H1 (cell line): ENCODE results near the gene KRIT1. TPM values are rescaled to one million over a fixed set of nuclear protein-coding genes. Genes with fewer than 3 reads are reported as not detected.
"Not testable (repeated sequence)": the region's sequence is repeated elsewhere in the genome, so short reads cannot be mapped to it uniquely, and the experiment has no call there.

ENCODE experiments used
- CTCF ChIA-PET: fragments of 300-600 bp; sonication (Branson Sonifier 250); formaldehyde crosslinking; loops from one replicate; lab custom pipeline; 2021; ENCODE audit not compliant: partially characterized antibody; lab: Charles Lee
- POLR2A ChIA-PET: fragments of 300-600 bp; sonication (Branson Sonifier 250); formaldehyde crosslinking; loops from one replicate; lab custom pipeline; 2021; ENCODE audit warnings: inconsistent platforms; ENCODE audit not compliant: partially characterized antibody; lab: Charles Lee
- DNase-seq, 2 experiments: peaks; one replicate each; pipeline versions ENCODE4 v3.0.0 to v3.0.0-alpha.2; 2010 to 2022; ENCODE audit warnings: low spot score in 2 of 2, low read depth in 1 of 2, mixed read lengths in 1 of 2
- FAIRE-seq: peaks from 2 replicates; lab custom pipeline; 2011; peaks lifted over from hg19 to GRCh38; lab: Jason Lieb, UNC
- H2AFZ ChIP-seq: 2 replicates; pipeline ENCODE4 v1.8.1; 2012; ENCODE audit warnings: low read length, inconsistent platforms
- H2AK5ac ChIP-seq: 2 replicates; pipeline ENCODE4 v1.6.1; 2013; ENCODE audit warnings: low read depth, low read length
- H2BK120ac ChIP-seq: replicated peaks from 2 replicates; pipeline ENCODE3; 2013; ENCODE audit warnings: low read depth, low read length, inconsistent platforms
- H2BK12ac ChIP-seq: 2 replicates; pipeline ENCODE4 v1.6.1; 2013; ENCODE audit warnings: low read depth, low read length
- H2BK15ac ChIP-seq: 2 replicates; pipeline ENCODE4 v1.6.1; 2013; ENCODE audit warnings: low read length
- H2BK20ac ChIP-seq: 2 replicates; pipeline ENCODE4 v1.6.1; 2013; ENCODE audit warnings: low read length
- H2BK5ac ChIP-seq: 2 replicates; pipeline ENCODE4 v1.6.1; 2013; ENCODE audit warnings: low read depth, low read length
- H3K14ac ChIP-seq: 2 replicates; pipeline ENCODE4 v1.6.1; 2013; ENCODE audit warnings: inconsistent platforms; ENCODE audit not compliant: insufficient read length
- H3K18ac ChIP-seq: 2 replicates; pipeline ENCODE4 v1.6.1; 2013; ENCODE audit warnings: low read length; ENCODE audit errors: extremely low read depth
- H3K23ac ChIP-seq: 2 replicates; pipeline ENCODE4 v1.6.1; 2013; ENCODE audit warnings: inconsistent platforms; ENCODE audit not compliant: insufficient read length
- H3K23me2 ChIP-seq: 2 replicates; pipeline ENCODE4 v1.6.1; 2013; ENCODE audit warnings: low read depth, low read length
- H3K27ac ChIP-seq: 2 replicates; pipeline ENCODE4 v1.6.1; 2011; ENCODE audit warnings: low read depth, low read length, inconsistent platforms
- H3K27me3 ChIP-seq, 4 experiments: replicated peaks in 1 of 4; 1 replicate in 1 of 4; 2 replicates in 3 of 4; pipeline versions ENCODE4 v1.6.1 to v1.8.1; 2011 to 2013; ENCODE audit warnings: low read length in 3 of 4, mild to moderate bottlenecking in 3 of 4, inconsistent platforms in 2 of 4, mixed read lengths in 2 of 4, moderate library complexity in 1 of 4; ENCODE audit not compliant: control insufficient read depth in 3 of 4, insufficient read depth in 3 of 4; ENCODE audit errors: extremely low read depth in 1 of 4
- H3K36me3 ChIP-seq, 4 experiments: 2 replicates each; pipeline versions ENCODE4 v1.6.1 to v1.8.1; 2011 to 2013; ENCODE audit warnings: mild to moderate bottlenecking in 4 of 4, low read length in 3 of 4, moderate library complexity in 2 of 4, control low read depth in 1 of 4, inconsistent platforms in 1 of 4; ENCODE audit not compliant: insufficient read depth in 4 of 4, control insufficient read depth in 2 of 4
- H3K4ac ChIP-seq: replicated peaks from 2 replicates; pipeline ENCODE3; 2013; ENCODE audit warnings: low read length, low read depth, mixed read lengths, inconsistent platforms; ENCODE audit not compliant: insufficient read length
- H3K4me1 ChIP-seq, 4 experiments: replicated peaks in 1 of 4; 1 replicate in 1 of 4; 2 replicates in 3 of 4; pipeline versions ENCODE4 v1.6.1 to v1.8.1; 2011 to 2013; ENCODE audit warnings: low read length in 3 of 4, inconsistent platforms in 2 of 4, mixed read lengths in 1 of 4; ENCODE audit not compliant: insufficient read depth in 4 of 4, control insufficient read depth in 3 of 4
- H3K4me2 ChIP-seq, 2 experiments: 2 replicates each; pipeline versions ENCODE4 v1.6.1 to v1.8.1; 2011 to 2013; ENCODE audit warnings: low read depth in 2 of 2, low read length in 2 of 2, control low read depth in 1 of 2, inconsistent platforms in 1 of 2, mild to moderate bottlenecking in 1 of 2; ENCODE audit not compliant: insufficient read depth in 1 of 2
- H3K4me3 ChIP-seq, 4 experiments: fragments of 200-600, 300-600 bp in 1 of 4; sonication (generic), shearing (Covaris generic), sonication (Bioruptor Twin) in 1 of 4; 2 replicates each; pipeline versions ENCODE4 v1.5.1 to v1.8.1; 2011 to 2016; ENCODE audit warnings: low read length in 4 of 4, low read depth in 3 of 4, control low read depth in 2 of 4, inconsistent platforms in 2 of 4, mild to moderate bottlenecking in 2 of 4, mixed read lengths in 1 of 4, moderate library complexity in 1 of 4; ENCODE audit not compliant: insufficient read depth in 2 of 4; ENCODE audit errors: extremely low read depth in 1 of 4
- H3K56ac ChIP-seq: replicated peaks from 2 replicates; pipeline ENCODE3; 2013; ENCODE audit warnings: low read depth, mild to moderate bottlenecking, mixed read lengths, low read length, inconsistent platforms; ENCODE audit not compliant: insufficient read length
- H3K79me1 ChIP-seq: 2 replicates; pipeline ENCODE4 v1.6.1; 2013; ENCODE audit warnings: low read depth, low read length, control low read depth
- H3K79me2 ChIP-seq, 2 experiments: 2 replicates each; pipeline versions ENCODE4 v1.6.1 to v1.8.1; 2012 to 2013; ENCODE audit warnings: low read length in 2 of 2, mild to moderate bottlenecking in 2 of 2, inconsistent platforms in 1 of 2; ENCODE audit not compliant: insufficient read depth in 2 of 2, control insufficient read depth in 1 of 2
- H3K9ac ChIP-seq, 4 experiments: replicated peaks in 1 of 4; 1 replicate in 1 of 4; 2 replicates in 3 of 4; pipeline versions ENCODE4 v1.6.1 to v1.8.1; 2011 to 2013; ENCODE audit warnings: low read depth in 3 of 4, low read length in 3 of 4, control low read depth in 2 of 4, mild to moderate bottlenecking in 2 of 4, moderate library complexity in 2 of 4, inconsistent platforms in 1 of 4; ENCODE audit errors: extremely low read depth in 1 of 4
- H3K9me3 ChIP-seq, 2 experiments: 2 replicates each; pipeline versions ENCODE4 v1.6.1 to v1.8.1; 2012 to 2013; ENCODE audit warnings: mild to moderate bottlenecking in 2 of 2, moderate library complexity in 2 of 2, control low read depth in 1 of 2, inconsistent platforms in 1 of 2, low read depth in 1 of 2, low read length in 1 of 2, mixed read lengths in 1 of 2; ENCODE audit not compliant: insufficient read depth in 2 of 2
- H4K20me1 ChIP-seq, 2 experiments: replicated peaks in 1 of 2; 2 replicates each; pipeline versions ENCODE3 to v1.8.1; 2011 to 2013; ENCODE audit warnings: inconsistent platforms in 2 of 2, low read length in 2 of 2, mild to moderate bottlenecking in 1 of 2; ENCODE audit not compliant: insufficient read depth in 2 of 2, control insufficient read depth in 1 of 2
- H4K5ac ChIP-seq: 2 replicates; pipeline ENCODE4 v1.6.1; 2013; ENCODE audit warnings: low read length, low read depth, mixed read lengths, inconsistent platforms; ENCODE audit not compliant: insufficient read length
- H4K8ac ChIP-seq: 2 replicates; pipeline ENCODE4 v1.8.0; 2013; ENCODE audit warnings: mild to moderate bottlenecking, moderate library complexity, low read length, inconsistent platforms; ENCODE audit not compliant: insufficient read depth; ENCODE audit errors: extremely low read depth
- H4K91ac ChIP-seq: replicated peaks from 2 replicates; pipeline ENCODE3; 2013; ENCODE audit warnings: low read length, mixed read lengths, inconsistent platforms; ENCODE audit not compliant: insufficient read length
- WGBS, 2 experiments: shearing (Covaris generic) in 1 of 2; methylation state at CpG; one replicate each; pipeline versions ENCODE4 v1.1.6 to v1.1.7; 2013 to 2015; ENCODE audit warnings: low lambda C conversion rate in 2 of 2, mixed read lengths in 2 of 2, inconsistent platforms in 1 of 2, low coverage in 1 of 2, missing lambda C conversion rate in 1 of 2; ENCODE audit not compliant: insufficient replicate concordance in 2 of 2, insufficient coverage in 1 of 2, insufficient read length in 1 of 2; ENCODE audit errors: extremely low coverage in 1 of 2, missing lambda C conversion rate in 1 of 2; 5-methylcytosine and 5-hydroxymethylcytosine counted together
- polyA plus RNA-seq, 7 experiments: library from polyadenylated mRNA; depleted of rRNA in 3 of 7; stranded (reverse) in 5 of 7; unstranded in 2 of 7; fragments of >200 nt in 5 of 7; fragments of 200-250 nt in 2 of 7; gene quantifications; 1 replicate in 5 of 7; 2 replicates in 1 of 7; 4 replicates in 1 of 7; pipeline versions ENCODE4 v1.2.1 to v1.2.3, GENCODE V29; 2011 to 2013; ENCODE audit warnings: missing spikeins in 2 of 7, mixed read lengths in 2 of 7
- total RNA-seq: library from RNA; stranded (reverse); fragmentation: NEBNext Ultra II Directional; extraction: Animal tissue kit (Norgen Biotek cat#: 25700); gene quantifications from 2 replicates; pipeline ENCODE4 v1.2.1, GENCODE V29; 2021

Gene KRIT1
- total and polyA plus RNA-seq, 2 of the 8 experiments (the other 6 are each of a cell fraction or from before 2014, with no cell fraction given): 14.3 to 28.8 TPM

DNA sequence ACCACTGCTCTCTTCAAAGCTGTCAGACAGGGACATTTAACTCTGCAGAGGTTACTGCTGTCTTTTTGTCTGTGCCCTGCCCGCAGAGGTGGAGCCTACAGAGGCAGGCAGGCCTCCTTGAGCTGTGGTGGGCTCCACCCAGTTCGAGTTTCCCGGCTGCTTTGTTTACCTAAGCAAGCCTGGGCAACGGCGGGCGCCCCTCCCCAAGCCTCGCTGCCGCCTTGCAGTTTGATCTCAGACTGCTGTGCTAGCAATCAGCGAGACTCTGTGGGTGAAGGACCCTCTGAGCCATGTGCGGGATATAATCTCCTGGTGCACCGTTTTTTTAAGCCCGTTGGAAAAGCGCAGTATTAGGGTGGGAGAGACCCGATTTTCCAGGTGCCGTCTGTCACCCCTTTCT, 56.5 kb downstream of the KRIT1 start:
- H2AK5ac ChIP-seq, H3K4me1 ChIP-seq, H3K79me1 ChIP-seq, H3K23me2 ChIP-seq, H3K9ac ChIP-seq, H3K79me2 ChIP-seq, H3K4me3 ChIP-seq, H4K8ac ChIP-seq, H3K14ac ChIP-seq, H2BK12ac ChIP-seq, FAIRE-seq, H3K27ac ChIP-seq, H3K23ac ChIP-seq, H2AFZ ChIP-seq, H4K91ac ChIP-seq, H2BK120ac ChIP-seq, H3K4ac ChIP-seq, H4K5ac ChIP-seq, H3K4me2 ChIP-seq, DNase-seq, H3K18ac ChIP-seq, CTCF ChIA-PET, H3K36me3 ChIP-seq, H3K27me3 ChIP-seq, H4K20me1 ChIP-seq, H2BK20ac ChIP-seq, H2BK15ac ChIP-seq, H2BK5ac ChIP-seq, H3K56ac ChIP-seq, POLR2A ChIA-PET: not testable (repeated sequence)
- 98% methylated on average over 13 of the region's 15 CpGs; no CpG with 5 or more reads in 1 of the 2 experiments for WGBS, 2 experiments
- peaks cover 24 to 28% of the 10 kb centered on the region in 2 experiments for H3K9me3 ChIP-seq

DNA sequence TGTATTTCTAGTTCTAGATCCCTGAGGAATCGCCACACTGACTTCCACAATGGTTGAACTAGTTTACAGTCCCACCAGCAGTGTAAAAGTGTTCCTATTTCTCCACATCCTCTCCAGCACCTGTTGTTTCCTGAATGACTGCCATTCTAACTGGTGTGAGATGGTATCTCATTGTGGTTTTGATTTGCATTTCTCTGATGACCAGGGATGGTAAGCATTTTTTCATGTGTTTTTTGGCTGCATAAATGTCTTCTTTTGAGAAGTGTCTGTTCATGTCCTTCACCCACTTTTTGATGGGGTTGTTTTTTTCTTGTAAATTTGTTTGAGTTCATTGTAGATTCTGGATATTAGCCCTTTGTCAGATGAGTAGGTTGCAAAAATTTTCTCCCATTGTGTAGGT, 61.4 kb downstream of the KRIT1 start:
- H3K9ac ChIP-seq, FAIRE-seq, H3K79me2 ChIP-seq, H4K8ac ChIP-seq, H3K23ac ChIP-seq, DNase-seq, H2AFZ ChIP-seq, H2BK20ac ChIP-seq, CTCF ChIA-PET, H3K4me3 ChIP-seq, H3K23me2 ChIP-seq, H4K91ac ChIP-seq, H3K18ac ChIP-seq, H2BK12ac ChIP-seq, H3K4me2 ChIP-seq, H3K9me3 ChIP-seq, H3K4ac ChIP-seq, H4K5ac ChIP-seq, H2AK5ac ChIP-seq, H3K36me3 ChIP-seq, POLR2A ChIA-PET, H2BK15ac ChIP-seq, H2BK120ac ChIP-seq, H4K20me1 ChIP-seq, H3K56ac ChIP-seq, H3K79me1 ChIP-seq, H2BK5ac ChIP-seq, H3K27me3 ChIP-seq, H3K14ac ChIP-seq, H3K27ac ChIP-seq, H3K4me1 ChIP-seq: not testable (repeated sequence)
- WGBS, 2 experiments: 86% methylated on average over 1 of the region's 1 CpG; no CpG with 5 or more reads in 1 of the 2 experiments
